ENCODE results near the gene CKMT1B.
"Not testable (repeated sequence)": the region's sequence is repeated elsewhere in the genome, so short reads cannot be mapped to it uniquely, and the experiment has no call there.

Gene CKMT1B

GRCh38 chr15:43593328-43594190 lies at the start of gene CKMT1B:
Gene CKMT1B (plus strand): TSS chr15:43594027. CDS start chr15:43594219, 192 bp downstream.
- H3K36me3 ChIP-seq (ENCODE audit: control insufficient read depth in 2 of 2, insufficient read depth in 2 of 2, low read length in 2 of 2); H3K27me3 ChIP-seq (ENCODE audit: control insufficient read depth in 1 of 2, insufficient read depth in 2 of 2, low read length in 2 of 2); H3K4me3 ChIP-seq (ENCODE audit: low read length in 2 of 2); H3K9ac ChIP-seq (ENCODE audit: low read length in 2 of 2); H3K4me1 ChIP-seq (ENCODE audit: control insufficient read depth, insufficient read depth, low read length); H3K27ac ChIP-seq (ENCODE audit: low read length); H3K9me3 ChIP-seq (ENCODE audit: control insufficient read depth in 2 of 2, low read length in 2 of 2): not testable (repeated sequence)

- no peak overlapping the region for H3K9ac ChIP-seq (ENCODE audit: low read length in 2 of 2)
- no peaks in the 10 kb centered on the region for H3K4me1 ChIP-seq (ENCODE audit: control insufficient read depth, insufficient read depth, low read length)
- peaks cover 0 to 3% of the 10 kb centered on the region in 2 donors for H3K36me3 ChIP-seq (ENCODE audit: control insufficient read depth in 2 of 2, insufficient read depth in 2 of 2, low read length in 2 of 2)
- no peak overlapping the region for H3K4me3 ChIP-seq (ENCODE audit: low read length in 2 of 2)
- H3K27ac ChIP-seq (ENCODE audit: low read length): no peak overlapping the region
- no peaks in the 10 kb centered on the region for H3K9me3 ChIP-seq (ENCODE audit: control insufficient read depth in 2 of 2, low read length in 2 of 2)
- no peaks in the 10 kb centered on the region for H3K27me3 ChIP-seq (ENCODE audit: control insufficient read depth in 1 of 2, insufficient read depth in 2 of 2, low read length in 2 of 2)
These were observed 49.6 kb upstream of the CKMT1B start for GRCh38 chr15:43544266-43544665.

- H3K36me3 ChIP-seq (ENCODE audit: control insufficient read depth in 2 of 2, insufficient read depth in 2 of 2, low read length in 2 of 2): peaks cover 0 to 3% of the 10 kb centered on the region in 2 donors
- no peaks in the 10 kb centered on the region for H3K4me1 ChIP-seq (ENCODE audit: control insufficient read depth, insufficient read depth, low read length)
- H3K9ac ChIP-seq (ENCODE audit: low read length in 2 of 2): no peak overlapping the region
- H3K27me3 ChIP-seq (ENCODE audit: control insufficient read depth in 1 of 2, insufficient read depth in 2 of 2, low read length in 2 of 2): no peaks in the 10 kb centered on the region
- H3K9me3 ChIP-seq (ENCODE audit: control insufficient read depth in 2 of 2, low read length in 2 of 2): no peaks in the 10 kb centered on the region
- H3K27ac ChIP-seq (ENCODE audit: low read length): no peak overlapping the region
- no peak overlapping the region for H3K4me3 ChIP-seq (ENCODE audit: low read length in 2 of 2)
These were observed 48.4 kb upstream of the CKMT1B start for GRCh38 chr15:43545426-43545825.

- H3K27ac ChIP-seq (ENCODE audit: low read length): no peak overlapping the region
- no peaks in the 10 kb centered on the region for H3K9me3 ChIP-seq (ENCODE audit: control insufficient read depth in 2 of 2, low read length in 2 of 2)
- no peak overlapping the region for H3K9ac ChIP-seq (ENCODE audit: low read length in 2 of 2)
- no peak overlapping the region for H3K4me3 ChIP-seq (ENCODE audit: low read length in 2 of 2)
- peaks cover 0 to 3% of the 10 kb centered on the region in 2 donors for H3K36me3 ChIP-seq (ENCODE audit: control insufficient read depth in 2 of 2, insufficient read depth in 2 of 2, low read length in 2 of 2)
- H3K27me3 ChIP-seq (ENCODE audit: control insufficient read depth in 1 of 2, insufficient read depth in 2 of 2, low read length in 2 of 2): no peaks in the 10 kb centered on the region
- no peaks in the 10 kb centered on the region for H3K4me1 ChIP-seq (ENCODE audit: control insufficient read depth, insufficient read depth, low read length)
These were observed 46.3 kb upstream of the CKMT1B start for GRCh38 chr15:43547539-43547938.

GRCh38 chr15:43550527-43551363 lies 43.1 kb upstream of the CKMT1B start:
- H3K4me3 ChIP-seq (ENCODE audit: low read length in 2 of 2): no peak overlapping the region
- H3K27ac ChIP-seq (ENCODE audit: low read length): no peak overlapping the region
- no peaks in the 10 kb centered on the region for H3K4me1 ChIP-seq (ENCODE audit: control insufficient read depth, insufficient read depth, low read length)
- H3K36me3 ChIP-seq (ENCODE audit: control insufficient read depth in 2 of 2, insufficient read depth in 2 of 2, low read length in 2 of 2): peaks cover 0 to 3% of the 10 kb centered on the region in 2 donors
- H3K9ac ChIP-seq (ENCODE audit: low read length in 2 of 2): no peak overlapping the region
- H3K9me3 ChIP-seq (ENCODE audit: control insufficient read depth in 2 of 2, low read length in 2 of 2): no peaks in the 10 kb centered on the region
- H3K27me3 ChIP-seq (ENCODE audit: control insufficient read depth in 1 of 2, insufficient read depth in 2 of 2, low read length in 2 of 2): no peaks in the 10 kb centered on the region

- Histone ChIP-seq H3K36me3 (ENCODE audit: control insufficient read depth in 2 of 2, insufficient read depth in 2 of 2, low read length in 2 of 2) (peaks cover under 1 to 3% of the 10 kb centered on the region in 2 donors), H3K27ac (ENCODE audit: low read length) (no peak overlapping the region), H3K4me1 (ENCODE audit: control insufficient read depth, insufficient read depth, low read length) (no peaks in the 10 kb centered on the region), H3K4me3 (ENCODE audit: low read length in 2 of 2) (no peak overlapping the region), H3K9me3 (ENCODE audit: control insufficient read depth in 2 of 2, low read length in 2 of 2) (no peaks in the 10 kb centered on the region), H3K9ac (ENCODE audit: low read length in 2 of 2) (no peak overlapping the region), H3K27me3 (ENCODE audit: control insufficient read depth in 1 of 2, insufficient read depth in 2 of 2, low read length in 2 of 2) (no peaks in the 10 kb centered on the region)
These were observed 41.6 kb upstream of the CKMT1B start for GRCh38 chr15:43552256-43552655.

- no peak overlapping the region for H3K9ac ChIP-seq (ENCODE audit: low read length in 2 of 2)
- no peaks in the 10 kb centered on the region for H3K27me3 ChIP-seq (ENCODE audit: control insufficient read depth in 1 of 2, insufficient read depth in 2 of 2, low read length in 2 of 2)
- no peak overlapping the region for H3K27ac ChIP-seq (ENCODE audit: low read length)
- H3K36me3 ChIP-seq (ENCODE audit: control insufficient read depth in 2 of 2, insufficient read depth in 2 of 2, low read length in 2 of 2): peaks cover 0 to 4% of the 10 kb centered on the region in 2 donors
- no peaks in the 10 kb centered on the region for H3K9me3 ChIP-seq (ENCODE audit: control insufficient read depth in 2 of 2, low read length in 2 of 2)
- no peak overlapping the region for H3K4me3 ChIP-seq (ENCODE audit: low read length in 2 of 2)
- H3K4me1 ChIP-seq (ENCODE audit: control insufficient read depth, insufficient read depth, low read length): no peaks in the 10 kb centered on the region
These were observed 40.8 kb upstream of the CKMT1B start for GRCh38 chr15:43552986-43553385.

- not testable (repeated sequence) for H3K9me3 ChIP-seq (ENCODE audit: control insufficient read depth in 2 of 2, low read length in 2 of 2); H3K4me1 ChIP-seq (ENCODE audit: control insufficient read depth, insufficient read depth, low read length); H3K9ac ChIP-seq (ENCODE audit: low read length in 2 of 2); H3K27ac ChIP-seq (ENCODE audit: low read length); H3K4me3 ChIP-seq (ENCODE audit: low read length in 2 of 2); H3K27me3 ChIP-seq (ENCODE audit: control insufficient read depth in 1 of 2, insufficient read depth in 2 of 2, low read length in 2 of 2); H3K36me3 ChIP-seq (ENCODE audit: control insufficient read depth in 2 of 2, insufficient read depth in 2 of 2, low read length in 2 of 2)
These were observed 31.1 kb upstream of the CKMT1B start for GRCh38 chr15:43562753-43563152.

GRCh38 chr15:43563793-43564192 lies 30.0 kb upstream of the CKMT1B start:
- H3K36me3 ChIP-seq (ENCODE audit: control insufficient read depth in 2 of 2, insufficient read depth in 2 of 2, low read length in 2 of 2); H3K4me1 ChIP-seq (ENCODE audit: control insufficient read depth, insufficient read depth, low read length); H3K9ac ChIP-seq (ENCODE audit: low read length in 2 of 2); H3K4me3 ChIP-seq (ENCODE audit: low read length in 2 of 2); H3K9me3 ChIP-seq (ENCODE audit: control insufficient read depth in 2 of 2, low read length in 2 of 2); H3K27me3 ChIP-seq (ENCODE audit: control insufficient read depth in 1 of 2, insufficient read depth in 2 of 2, low read length in 2 of 2); H3K27ac ChIP-seq (ENCODE audit: low read length): not testable (repeated sequence)

- not testable (repeated sequence) for H3K4me3 ChIP-seq (ENCODE audit: low read length in 2 of 2); H3K9ac ChIP-seq (ENCODE audit: low read length in 2 of 2); H3K27me3 ChIP-seq (ENCODE audit: control insufficient read depth in 1 of 2, insufficient read depth in 2 of 2, low read length in 2 of 2); H3K9me3 ChIP-seq (ENCODE audit: control insufficient read depth in 2 of 2, low read length in 2 of 2); H3K27ac ChIP-seq (ENCODE audit: low read length); H3K4me1 ChIP-seq (ENCODE audit: control insufficient read depth, insufficient read depth, low read length); H3K36me3 ChIP-seq (ENCODE audit: control insufficient read depth in 2 of 2, insufficient read depth in 2 of 2, low read length in 2 of 2)
These were observed 27.2 kb upstream of the CKMT1B start for GRCh38 chr15:43566615-43567014.

GRCh38 chr15:43574607-43575006 lies 19.2 kb upstream of the CKMT1B start:
- not testable (repeated sequence) for H3K27ac ChIP-seq (ENCODE audit: low read length); H3K4me1 ChIP-seq (ENCODE audit: control insufficient read depth, insufficient read depth, low read length); H3K27me3 ChIP-seq (ENCODE audit: control insufficient read depth in 1 of 2, insufficient read depth in 2 of 2, low read length in 2 of 2); H3K9me3 ChIP-seq (ENCODE audit: control insufficient read depth in 2 of 2, low read length in 2 of 2); H3K36me3 ChIP-seq (ENCODE audit: control insufficient read depth in 2 of 2, insufficient read depth in 2 of 2, low read length in 2 of 2); H3K9ac ChIP-seq (ENCODE audit: low read length in 2 of 2); H3K4me3 ChIP-seq (ENCODE audit: low read length in 2 of 2)

Data from stomach smooth muscle (tissue), 2 donors.